HepG2 (cell line): ENCODE results near the gene ELOVL5. TPM values are rescaled to one million over a fixed set of nuclear protein-coding genes. Genes with fewer than 3 reads are reported as not detected.

ENCODE experiments used
- AGO1 ChIP-seq: fragments of 200-400 bp; formaldehyde crosslinking; IDR thresholded peaks from 2 replicates; pipeline ENCODE4 v1.6.1; 2017; ENCODE audit warnings: mild to moderate bottlenecking, low read depth, low read length, moderate library complexity; ENCODE audit not compliant: poor library complexity, severe bottlenecking
- BORCS8-MEF2B ChIP-seq: sonication (generic); formaldehyde crosslinking; IDR thresholded peaks from 2 replicates; pipeline ENCODE4 v1.8.0; 2022; ENCODE audit warnings: mild to moderate bottlenecking, missing genetic modification reagents
- NONO ChIP-seq, 2 experiments: fragments of 450-650 bp in 1 of 2; sonication (generic) in 1 of 2; formaldehyde crosslinking in 1 of 2; IDR thresholded peaks in 1 of 2; conservative IDR thresholded peaks in 1 of 2; 2 replicates each; pipeline versions ENCODE4 v1.6.1 to v1.8.0; 2017 to 2022; ENCODE audit warnings: mild to moderate bottlenecking in 1 of 2, missing genetic modification reagents in 1 of 2, moderate library complexity in 1 of 2
- NR2F2 ChIP-seq: IDR thresholded peaks from 2 replicates; pipeline ENCODE4 v1.6.1; 2012; ENCODE audit warnings: low read depth, inconsistent platforms, borderline replicate concordance
- RBAK ChIP-seq: sonication (generic); formaldehyde crosslinking; IDR thresholded peaks from 2 replicates; pipeline ENCODE4 v1.5.1; 2020; ENCODE audit warnings: mild to moderate bottlenecking, missing genetic modification reagents
- TARDBP ChIP-seq: sonication (generic); formaldehyde crosslinking; IDR thresholded peaks from 2 replicates; pipeline ENCODE4 v1.8.0; 2022; ENCODE audit warnings: mild to moderate bottlenecking, missing genetic modification reagents
- ZMYM3 ChIP-seq: sonication (generic); formaldehyde crosslinking; IDR thresholded peaks from 2 replicates; pipeline ENCODE4 v1.5.1; 2020; ENCODE audit warnings: mild to moderate bottlenecking, missing genetic modification reagents
- ZNF180 ChIP-seq: sonication (generic); formaldehyde crosslinking; IDR thresholded peaks from 2 replicates; pipeline ENCODE4 v1.4.0; 2020; ENCODE audit warnings: low read depth, missing genetic modification reagents, borderline replicate concordance
- ZNF629 ChIP-seq: sonication (generic); formaldehyde crosslinking; conservative IDR thresholded peaks from 2 replicates; pipeline ENCODE4 v1.5.0; 2020; ENCODE audit warnings: missing genetic modification reagents
- polyA plus RNA-seq, 8 experiments: library from polyadenylated mRNA; depleted of rRNA in 3 of 8; stranded (reverse) in 7 of 8; unstranded in 1 of 8; fragments of >200 nt; fragmentation: Illumina TruSeq in 4 of 8; extraction: Trizol in 4 of 8; gene quantifications; 2 replicates each; pipeline versions ENCODE4 v1.2.1 to v1.2.3, GENCODE V29; 2011 to 2016; ENCODE audit warnings: low read depth in 4 of 8, missing spikeins in 1 of 8, mixed read lengths in 1 of 8; ENCODE audit not compliant: insufficient read depth in 1 of 8
- total RNA-seq, 5 experiments: library from RNA; depleted of rRNA; stranded (reverse); fragments of >200 nt; fragmentation: Illumina TruSeq; extraction: Trizol; gene quantifications; 2 replicates each; pipeline ENCODE4 v1.2.3, GENCODE V29; 2016; ENCODE audit warnings: low read depth in 1 of 5
- TF ChIP-seq, protein P1 (sequence below): sonication (generic); formaldehyde crosslinking; IDR thresholded peaks from 2 replicates; pipeline ENCODE4 v1.9.0; 2021; ENCODE audit warnings: mild to moderate bottlenecking, missing genetic modification reagents
- TF ChIP-seq, protein P2 (sequence below): sonication (generic); formaldehyde crosslinking; conservative IDR thresholded peaks from 2 replicates; pipeline ENCODE4 v1.5.0; 2020; ENCODE audit warnings: missing genetic modification reagents
- TF ChIP-seq, protein P3 (sequence below): sonication (generic); formaldehyde crosslinking; IDR thresholded peaks from 2 replicates; pipeline ENCODE4 v1.4.0; 2020; ENCODE audit warnings: missing genetic modification reagents
- TF ChIP-seq, protein P4 (sequence below): sonication (generic); formaldehyde crosslinking; IDR thresholded peaks from 2 replicates; pipeline ENCODE4 v1.4.0; 2020; ENCODE audit warnings: missing genetic modification reagents
- TF ChIP-seq, protein P5 (sequence below): sonication (generic); formaldehyde crosslinking; IDR thresholded peaks from 2 replicates; pipeline ENCODE4 v1.8.0; 2022; ENCODE audit warnings: mild to moderate bottlenecking, missing genetic modification reagents, moderate library complexity

Gene ELOVL5
- total and polyA plus RNA-seq, 2 of the 13 experiments (the other 11 are each of a cell fraction or from before 2014, with no cell fraction given) = 50.1 to 72.4 TPM

DNA sequence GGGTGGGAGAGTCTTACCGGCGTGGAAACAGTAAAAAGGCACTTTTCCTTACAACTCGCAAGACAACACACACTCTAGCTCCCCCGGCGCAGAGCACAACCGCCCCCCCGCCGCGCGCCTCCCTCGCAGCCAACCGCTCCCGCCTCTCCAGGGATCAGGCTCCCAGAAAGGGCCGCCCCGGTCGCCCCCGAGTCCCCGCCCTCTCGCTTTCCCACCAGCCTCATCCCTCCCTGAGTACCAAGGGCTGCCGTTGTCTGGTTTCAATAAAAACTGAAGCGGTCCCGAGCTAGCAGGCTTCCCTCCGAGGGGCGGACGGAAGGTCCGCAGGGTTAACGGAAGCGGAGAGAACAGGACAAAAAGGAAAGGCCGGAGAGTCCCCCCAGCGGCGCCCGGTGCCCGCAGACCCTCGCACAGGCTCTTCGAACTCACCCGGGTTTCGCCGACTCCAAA, 804 bp downstream of the ELOVL5 start (continued):
- TF ChIP-seq, protein P1, sequence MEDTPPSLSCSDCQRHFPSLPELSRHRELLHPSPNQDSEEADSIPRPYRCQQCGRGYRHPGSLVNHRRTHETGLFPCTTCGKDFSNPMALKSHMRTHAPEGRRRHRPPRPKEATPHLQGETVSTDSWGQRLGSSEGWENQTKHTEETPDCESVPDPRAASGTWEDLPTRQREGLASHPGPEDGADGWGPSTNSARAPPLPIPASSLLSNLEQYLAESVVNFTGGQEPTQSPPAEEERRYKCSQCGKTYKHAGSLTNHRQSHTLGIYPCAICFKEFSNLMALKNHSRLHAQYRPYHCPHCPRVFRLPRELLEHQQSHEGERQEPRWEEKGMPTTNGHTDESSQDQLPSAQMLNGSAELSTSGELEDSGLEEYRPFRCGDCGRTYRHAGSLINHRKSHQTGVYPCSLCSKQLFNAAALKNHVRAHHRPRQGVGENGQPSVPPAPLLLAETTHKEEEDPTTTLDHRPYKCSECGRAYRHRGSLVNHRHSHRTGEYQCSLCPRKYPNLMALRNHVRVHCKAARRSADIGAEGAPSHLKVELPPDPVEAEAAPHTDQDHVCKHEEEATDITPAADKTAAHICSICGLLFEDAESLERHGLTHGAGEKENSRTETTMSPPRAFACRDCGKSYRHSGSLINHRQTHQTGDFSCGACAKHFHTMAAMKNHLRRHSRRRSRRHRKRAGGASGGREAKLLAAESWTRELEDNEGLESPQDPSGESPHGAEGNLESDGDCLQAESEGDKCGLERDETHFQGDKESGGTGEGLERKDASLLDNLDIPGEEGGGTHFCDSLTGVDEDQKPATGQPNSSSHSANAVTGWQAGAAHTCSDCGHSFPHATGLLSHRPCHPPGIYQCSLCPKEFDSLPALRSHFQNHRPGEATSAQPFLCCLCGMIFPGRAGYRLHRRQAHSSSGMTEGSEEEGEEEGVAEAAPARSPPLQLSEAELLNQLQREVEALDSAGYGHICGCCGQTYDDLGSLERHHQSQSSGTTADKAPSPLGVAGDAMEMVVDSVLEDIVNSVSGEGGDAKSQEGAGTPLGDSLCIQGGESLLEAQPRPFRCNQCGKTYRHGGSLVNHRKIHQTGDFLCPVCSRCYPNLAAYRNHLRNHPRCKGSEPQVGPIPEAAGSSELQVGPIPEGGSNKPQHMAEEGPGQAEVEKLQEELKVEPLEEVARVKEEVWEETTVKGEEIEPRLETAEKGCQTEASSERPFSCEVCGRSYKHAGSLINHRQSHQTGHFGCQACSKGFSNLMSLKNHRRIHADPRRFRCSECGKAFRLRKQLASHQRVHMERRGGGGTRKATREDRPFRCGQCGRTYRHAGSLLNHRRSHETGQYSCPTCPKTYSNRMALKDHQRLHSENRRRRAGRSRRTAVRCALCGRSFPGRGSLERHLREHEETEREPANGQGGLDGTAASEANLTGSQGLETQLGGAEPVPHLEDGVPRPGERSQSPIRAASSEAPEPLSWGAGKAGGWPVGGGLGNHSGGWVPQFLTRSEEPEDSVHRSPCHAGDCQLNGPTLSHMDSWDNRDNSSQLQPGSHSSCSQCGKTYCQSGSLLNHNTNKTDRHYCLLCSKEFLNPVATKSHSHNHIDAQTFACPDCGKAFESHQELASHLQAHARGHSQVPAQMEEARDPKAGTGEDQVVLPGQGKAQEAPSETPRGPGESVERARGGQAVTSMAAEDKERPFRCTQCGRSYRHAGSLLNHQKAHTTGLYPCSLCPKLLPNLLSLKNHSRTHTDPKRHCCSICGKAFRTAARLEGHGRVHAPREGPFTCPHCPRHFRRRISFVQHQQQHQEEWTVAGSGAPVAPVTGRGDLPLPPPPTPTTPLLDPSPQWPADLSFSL (CRISPR knock-in tag) = peak; percentile 50; the same call in 1 of the 2 replicates
- no peak for TF ChIP-seq NONO (IDR thresholded peaks at IDR 0.05)
- TF ChIP-seq NONO (CRISPR knock-in tag; conservative IDR thresholded peaks at IDR 0.05) = peak; percentile 66
- TF ChIP-seq, protein P2, sequence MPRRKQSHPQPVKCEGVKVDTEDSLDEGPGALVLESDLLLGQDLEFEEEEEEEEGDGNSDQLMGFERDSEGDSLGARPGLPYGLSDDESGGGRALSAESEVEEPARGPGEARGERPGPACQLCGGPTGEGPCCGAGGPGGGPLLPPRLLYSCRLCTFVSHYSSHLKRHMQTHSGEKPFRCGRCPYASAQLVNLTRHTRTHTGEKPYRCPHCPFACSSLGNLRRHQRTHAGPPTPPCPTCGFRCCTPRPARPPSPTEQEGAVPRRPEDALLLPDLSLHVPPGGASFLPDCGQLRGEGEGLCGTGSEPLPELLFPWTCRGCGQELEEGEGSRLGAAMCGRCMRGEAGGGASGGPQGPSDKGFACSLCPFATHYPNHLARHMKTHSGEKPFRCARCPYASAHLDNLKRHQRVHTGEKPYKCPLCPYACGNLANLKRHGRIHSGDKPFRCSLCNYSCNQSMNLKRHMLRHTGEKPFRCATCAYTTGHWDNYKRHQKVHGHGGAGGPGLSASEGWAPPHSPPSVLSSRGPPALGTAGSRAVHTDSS (CRISPR knock-in tag) = 0 out of 2 replicates have a peak, but pooled peaks have one; percentile 24
- TF ChIP-seq, protein P3, sequence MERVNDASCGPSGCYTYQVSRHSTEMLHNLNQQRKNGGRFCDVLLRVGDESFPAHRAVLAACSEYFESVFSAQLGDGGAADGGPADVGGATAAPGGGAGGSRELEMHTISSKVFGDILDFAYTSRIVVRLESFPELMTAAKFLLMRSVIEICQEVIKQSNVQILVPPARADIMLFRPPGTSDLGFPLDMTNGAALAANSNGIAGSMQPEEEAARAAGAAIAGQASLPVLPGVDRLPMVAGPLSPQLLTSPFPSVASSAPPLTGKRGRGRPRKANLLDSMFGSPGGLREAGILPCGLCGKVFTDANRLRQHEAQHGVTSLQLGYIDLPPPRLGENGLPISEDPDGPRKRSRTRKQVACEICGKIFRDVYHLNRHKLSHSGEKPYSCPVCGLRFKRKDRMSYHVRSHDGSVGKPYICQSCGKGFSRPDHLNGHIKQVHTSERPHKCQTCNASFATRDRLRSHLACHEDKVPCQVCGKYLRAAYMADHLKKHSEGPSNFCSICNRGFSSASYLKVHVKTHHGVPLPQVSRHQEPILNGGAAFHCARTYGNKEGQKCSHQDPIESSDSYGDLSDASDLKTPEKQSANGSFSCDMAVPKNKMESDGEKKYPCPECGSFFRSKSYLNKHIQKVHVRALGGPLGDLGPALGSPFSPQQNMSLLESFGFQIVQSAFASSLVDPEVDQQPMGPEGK (CRISPR knock-in tag) = peak; percentile 69; the same call in 1 of the 2 replicates
- peak; percentile 66 for TF ChIP-seq ZMYM3
- 0 out of 2 replicates have a peak, but pooled peaks have one; percentile 42 for TF ChIP-seq TARDBP (CRISPR knock-in tag)
- TF ChIP-seq, protein P4, sequence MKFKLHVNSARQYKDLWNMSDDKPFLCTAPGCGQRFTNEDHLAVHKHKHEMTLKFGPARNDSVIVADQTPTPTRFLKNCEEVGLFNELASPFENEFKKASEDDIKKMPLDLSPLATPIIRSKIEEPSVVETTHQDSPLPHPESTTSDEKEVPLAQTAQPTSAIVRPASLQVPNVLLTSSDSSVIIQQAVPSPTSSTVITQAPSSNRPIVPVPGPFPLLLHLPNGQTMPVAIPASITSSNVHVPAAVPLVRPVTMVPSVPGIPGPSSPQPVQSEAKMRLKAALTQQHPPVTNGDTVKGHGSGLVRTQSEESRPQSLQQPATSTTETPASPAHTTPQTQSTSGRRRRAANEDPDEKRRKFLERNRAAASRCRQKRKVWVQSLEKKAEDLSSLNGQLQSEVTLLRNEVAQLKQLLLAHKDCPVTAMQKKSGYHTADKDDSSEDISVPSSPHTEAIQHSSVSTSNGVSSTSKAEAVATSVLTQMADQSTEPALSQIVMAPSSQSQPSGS (CRISPR knock-in tag) = 0 out of 2 replicates have a peak, but pooled peaks have one; percentile 25
- 0 out of 2 replicates have a peak, but pooled peaks have one; percentile 45 for TF ChIP-seq RBAK (CRISPR knock-in tag)
- peak; percentile 8 for TF ChIP-seq BORCS8-MEF2B
- TF ChIP-seq, protein P5, sequence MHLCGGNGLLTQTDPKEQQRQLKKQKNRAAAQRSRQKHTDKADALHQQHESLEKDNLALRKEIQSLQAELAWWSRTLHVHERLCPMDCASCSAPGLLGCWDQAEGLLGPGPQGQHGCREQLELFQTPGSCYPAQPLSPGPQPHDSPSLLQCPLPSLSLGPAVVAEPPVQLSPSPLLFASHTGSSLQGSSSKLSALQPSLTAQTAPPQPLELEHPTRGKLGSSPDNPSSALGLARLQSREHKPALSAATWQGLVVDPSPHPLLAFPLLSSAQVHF (CRISPR knock-in tag) = peak; percentile 70; the same call in 1 of the 2 replicates
- 0 out of 2 replicates have a peak, but pooled peaks have one; percentile 6 for TF ChIP-seq ZNF629
- TF ChIP-seq ZNF180 (CRISPR knock-in tag) = peak; percentile 7; the same call in 1 of the 2 replicates
- TF ChIP-seq AGO1 = peak; percentile 21
- TF ChIP-seq NR2F2 = 0 out of 2 replicates have a peak, but pooled peaks have one; percentile 8
